NCI-H345 treated with DMSO at 0.1 percent for 48 hours (cell line): Measurements from ENCODE around the gene PLCH1.

ENCODE experiments used
- DNase-seq: peaks from one replicate; lab custom pipeline; 2025; ENCODE audit not compliant: unreplicated experiment; lab: John Stamatoyannopoulos, UW

The PLCH1 gene

DNA sequence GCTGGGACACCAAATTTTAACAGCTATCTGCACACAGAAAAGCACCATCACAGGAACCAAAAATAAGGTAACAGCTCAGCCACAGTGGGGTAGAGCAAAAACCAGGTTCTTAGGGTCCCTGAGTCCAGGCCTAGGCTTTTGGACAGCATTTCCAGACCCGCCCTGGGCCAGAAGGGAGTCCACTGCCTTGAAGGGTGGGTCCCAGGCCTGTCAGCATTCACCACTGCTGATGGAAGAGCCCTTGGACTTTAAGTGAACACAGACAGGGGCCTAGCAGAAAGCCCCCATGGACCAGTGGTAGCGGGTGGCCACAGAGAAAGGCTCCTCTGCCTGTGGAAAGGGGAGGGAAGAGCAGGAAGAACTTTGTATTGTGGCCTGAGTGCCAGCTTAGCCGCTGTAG lies 56.4 kb downstream of the PLCH1 start:
- no peak for DNase-seq

DNA sequence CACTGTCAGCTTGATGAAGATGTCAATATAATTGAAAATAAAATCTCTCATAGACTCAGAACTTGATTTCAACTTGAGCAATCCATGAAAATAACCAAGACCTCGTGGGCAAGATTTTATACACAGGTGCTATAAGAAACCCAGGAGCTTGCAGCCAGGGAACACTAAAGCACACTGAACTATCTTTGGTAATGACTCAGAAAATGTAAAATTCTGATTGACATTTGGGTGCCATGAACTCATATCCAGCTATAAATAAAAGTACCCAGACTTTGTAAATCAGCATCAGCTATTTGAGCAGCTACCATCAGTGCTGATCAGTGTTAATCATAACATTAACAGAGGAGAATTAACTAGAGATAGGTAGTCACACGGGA lies 61.5 kb downstream of the PLCH1 start:
- DNase-seq = no peak

DNA sequence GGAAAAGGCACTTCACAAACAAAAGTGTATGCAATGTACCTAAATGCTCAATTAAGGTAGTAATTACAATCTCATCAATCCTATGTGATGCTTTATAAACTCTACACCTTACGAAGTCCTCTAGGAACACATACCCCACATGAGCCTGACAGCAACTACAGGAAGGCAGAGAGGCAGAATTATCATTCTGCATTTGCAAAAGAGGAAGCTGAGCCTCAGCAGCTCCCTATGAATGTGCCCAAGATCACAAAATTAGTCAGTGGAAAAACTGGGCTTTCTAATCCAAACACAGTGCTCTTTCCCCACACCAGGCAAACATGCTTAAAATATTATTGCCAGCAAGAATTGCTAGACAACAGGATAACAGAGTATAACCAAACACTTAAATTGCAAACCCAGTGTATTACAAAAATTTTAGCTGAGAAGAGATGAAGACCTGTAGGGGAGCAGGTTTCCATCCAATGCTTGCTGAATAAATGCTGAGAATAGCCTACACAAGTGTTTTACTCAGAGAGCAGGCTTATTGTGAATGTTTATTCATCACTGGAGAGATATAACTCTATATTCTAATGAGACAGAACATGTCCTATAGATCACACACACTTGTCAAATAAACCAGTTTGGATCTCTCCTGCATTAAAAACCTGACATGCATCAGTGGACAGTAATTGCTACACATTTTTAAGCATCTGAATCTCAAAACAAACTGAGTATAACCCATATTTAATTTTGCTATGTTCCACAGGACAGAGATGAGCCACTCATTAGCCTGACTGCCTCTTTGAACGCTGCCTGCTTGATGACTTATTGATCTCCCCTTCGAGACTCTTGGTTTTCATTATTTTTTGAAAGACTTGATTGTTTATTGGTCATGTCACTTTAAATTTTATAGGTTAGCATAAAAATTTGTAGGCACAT lies 62.2 kb downstream of the PLCH1 start:
- DNase-seq = no peak

DNA sequence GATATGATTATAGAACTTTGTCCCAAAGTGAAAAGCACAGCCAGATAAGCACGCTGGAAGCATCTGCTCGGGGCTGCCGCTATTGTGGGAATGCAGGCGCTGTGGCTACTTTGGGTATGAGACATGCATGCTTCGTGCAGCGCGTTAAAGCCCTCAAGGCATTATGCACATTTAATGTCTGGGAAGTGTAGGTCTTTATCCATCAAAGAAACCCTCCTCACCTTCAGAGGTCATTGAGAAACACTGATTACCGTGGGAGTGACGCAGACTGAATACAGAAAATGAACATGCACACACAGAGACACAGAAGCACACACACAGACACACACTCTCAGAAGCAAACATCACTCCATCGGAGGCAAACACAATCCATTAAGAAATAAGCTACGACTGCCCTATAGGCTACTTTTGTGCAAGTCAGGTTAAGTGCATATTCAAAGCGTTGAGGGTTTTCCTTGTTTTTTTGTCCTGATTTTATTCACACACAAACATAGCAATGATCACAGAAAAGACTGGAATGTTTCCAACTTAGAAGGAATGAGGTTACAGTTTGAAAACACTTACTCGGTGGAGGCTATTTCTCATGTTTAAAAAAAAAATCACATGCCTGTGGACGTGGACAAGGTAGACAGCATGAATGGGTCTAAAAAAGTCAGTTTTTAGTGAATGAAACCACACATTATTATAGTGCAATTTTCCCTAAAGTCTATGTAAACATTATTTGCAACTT lies 68.5 kb downstream of the PLCH1 start:
- no peak for DNase-seq

DNA sequence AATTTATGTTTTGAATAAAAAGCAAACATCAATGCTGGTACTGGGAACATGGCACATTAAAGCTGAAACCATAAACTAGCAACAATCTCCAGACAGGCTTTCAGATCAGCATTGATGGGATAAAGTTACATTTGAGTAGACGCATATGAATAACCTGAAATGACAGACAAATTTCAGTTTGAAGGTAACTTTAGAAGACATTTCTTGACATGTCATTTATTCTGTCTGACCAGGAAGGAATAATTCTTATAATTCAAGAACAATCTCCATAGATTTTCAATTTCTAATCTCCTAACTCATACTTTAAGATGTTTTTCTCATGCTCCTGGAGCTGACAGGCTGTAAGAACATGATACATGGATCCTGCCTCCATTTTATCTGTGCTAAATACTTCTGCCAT lies 69.8 kb downstream of the PLCH1 start:
- no peak for DNase-seq

DNA sequence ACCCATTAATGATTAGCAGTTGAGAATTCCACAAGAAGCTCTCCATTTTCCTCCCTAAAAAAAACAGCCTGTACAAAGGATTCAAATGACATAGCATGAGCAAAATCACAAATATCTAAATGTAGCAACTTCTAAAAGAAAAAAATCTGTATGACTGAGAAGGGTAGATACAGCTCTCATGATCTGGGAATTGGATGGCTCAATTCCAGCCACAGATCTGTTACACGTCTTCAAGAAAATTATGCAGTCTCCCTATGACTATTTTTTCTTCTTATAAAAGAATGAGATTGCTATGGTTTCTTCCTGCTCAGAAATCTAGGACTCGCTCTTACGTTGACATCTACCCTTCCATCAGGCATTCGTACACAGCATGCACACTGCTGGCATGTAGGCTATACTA lies 71.5 kb downstream of the PLCH1 start:
- DNase-seq = no peak

DNA sequence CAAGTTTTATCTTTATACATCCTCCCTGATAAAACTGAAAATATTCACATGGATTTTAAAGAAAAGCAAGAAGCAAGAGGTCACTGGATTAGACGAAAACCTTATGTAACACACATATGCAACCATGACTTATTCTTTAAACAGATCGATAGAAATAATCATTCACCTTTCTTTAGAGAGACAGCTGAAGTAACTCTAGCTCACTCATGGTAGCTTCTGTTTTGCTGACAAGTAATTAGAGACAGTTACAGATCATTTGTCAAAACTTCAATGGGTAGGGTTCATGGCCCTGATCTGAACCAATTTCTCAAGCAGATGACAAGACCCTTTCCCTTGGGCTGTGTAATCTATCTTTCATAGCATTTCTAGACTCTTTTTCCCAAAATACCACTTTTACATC lies 74.5 kb downstream of the PLCH1 start:
- no peak for DNase-seq

DNA sequence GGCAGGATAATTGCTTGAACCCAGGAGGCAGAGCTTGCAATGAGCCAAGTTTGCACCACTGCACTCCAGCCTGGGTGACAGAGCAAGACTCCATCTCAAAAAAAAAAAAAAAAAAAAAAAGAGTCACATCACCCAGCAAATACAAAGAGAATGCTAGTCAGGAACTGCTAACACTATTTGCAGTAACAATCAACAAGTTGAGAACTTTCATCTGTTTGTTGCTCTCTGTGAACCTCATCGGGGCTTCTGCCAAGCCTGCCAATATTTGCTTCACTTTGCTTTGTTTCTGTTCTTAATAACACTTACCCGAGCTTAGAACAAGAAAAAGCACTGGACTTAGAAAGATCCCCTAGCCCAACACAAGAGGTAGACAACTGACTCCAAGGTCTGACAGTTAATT lies 76.9 kb downstream of the PLCH1 start:
- DNase-seq = no peak

DNA sequence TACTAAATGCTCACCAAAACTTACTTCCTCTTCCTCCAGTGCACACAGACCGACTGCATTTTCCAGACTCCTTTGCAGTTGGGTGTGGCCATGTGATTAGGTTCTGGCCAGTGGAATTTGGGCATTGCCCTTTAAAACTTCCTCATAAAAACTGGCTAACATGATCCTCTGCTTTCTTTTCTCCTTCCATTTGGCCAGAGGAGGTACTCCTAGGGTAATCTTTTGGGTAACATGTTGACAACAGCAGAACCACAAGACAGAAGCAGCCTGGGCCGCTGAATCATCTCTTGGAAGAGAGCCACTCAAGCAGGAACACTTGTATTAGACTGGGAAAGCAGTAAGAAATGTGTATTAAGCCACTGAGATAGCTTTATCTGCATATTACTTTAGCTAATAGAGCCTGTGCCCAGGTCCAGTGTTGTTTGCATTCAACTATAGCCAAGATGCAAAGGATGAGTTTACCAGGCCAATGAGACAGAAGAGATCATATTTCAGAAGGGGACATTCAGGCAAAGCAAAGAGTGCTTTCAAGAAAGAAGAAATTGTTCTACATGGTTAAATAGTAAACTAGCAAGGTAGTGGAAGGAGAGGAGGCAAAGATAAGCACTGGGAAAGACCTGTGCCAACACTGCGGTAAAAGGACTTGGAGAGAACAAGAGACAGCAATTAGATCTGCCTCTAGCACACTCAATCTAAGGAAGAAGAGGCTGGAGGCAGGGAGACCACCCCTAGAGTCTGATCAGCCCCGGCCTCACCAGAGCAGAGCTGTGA lies 79.8 kb downstream of the PLCH1 start:
- DNase-seq = no peak

DNA sequence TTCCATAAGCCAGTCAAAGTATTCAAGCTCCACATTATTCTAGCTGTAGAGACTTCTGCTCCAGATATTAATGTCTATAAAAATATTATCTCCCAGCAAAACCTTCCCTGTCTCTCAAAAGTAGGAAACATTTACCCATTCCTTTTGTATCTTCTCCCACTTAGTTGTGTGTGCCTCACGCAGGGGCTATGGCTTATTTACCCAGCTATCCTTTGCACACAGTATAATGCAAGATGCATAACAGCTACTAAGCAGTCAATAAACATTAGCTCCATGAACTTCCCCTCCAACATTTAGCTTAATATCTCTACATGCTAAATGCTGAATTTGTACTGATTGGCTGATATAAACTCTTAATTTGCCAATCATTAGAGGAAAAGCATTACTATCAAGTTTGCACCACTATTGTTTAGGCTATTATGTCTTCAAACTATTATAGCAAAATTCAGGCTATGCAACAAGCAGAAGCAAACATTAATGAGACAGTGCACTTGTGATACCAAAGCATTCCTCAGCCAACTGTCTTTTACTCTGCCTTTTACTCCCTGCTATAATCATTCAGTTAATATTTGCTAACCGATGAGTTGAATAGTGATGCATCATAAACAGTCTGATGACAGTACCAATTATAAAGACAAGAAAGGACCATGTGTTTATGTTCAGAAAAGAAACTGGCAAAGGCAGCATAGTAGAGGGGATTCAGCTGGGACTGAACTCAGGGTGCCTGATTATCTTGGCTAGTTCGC lies 81.2 kb downstream of the PLCH1 start:
- DNase-seq = no peak

DNA sequence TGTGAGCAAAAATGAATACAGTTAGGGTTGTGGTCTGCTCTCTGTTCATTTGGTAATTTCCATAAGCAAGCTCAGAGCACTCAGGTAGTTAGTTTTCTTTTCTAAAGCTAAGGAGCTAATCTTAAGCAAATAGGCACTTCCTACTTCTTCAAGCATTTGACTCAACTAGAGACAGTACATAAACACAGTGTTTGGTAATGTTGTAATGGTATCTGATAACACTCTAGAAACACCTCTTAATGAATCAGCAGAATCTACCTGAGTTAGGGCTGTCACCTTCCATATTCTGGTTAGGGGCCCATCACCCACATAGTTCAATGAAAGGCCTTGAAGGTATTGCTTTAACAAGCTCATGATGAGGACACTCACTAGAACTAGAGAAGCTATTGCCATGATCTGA lies 83.1 kb downstream of the PLCH1 start:
- DNase-seq = no peak

DNA sequence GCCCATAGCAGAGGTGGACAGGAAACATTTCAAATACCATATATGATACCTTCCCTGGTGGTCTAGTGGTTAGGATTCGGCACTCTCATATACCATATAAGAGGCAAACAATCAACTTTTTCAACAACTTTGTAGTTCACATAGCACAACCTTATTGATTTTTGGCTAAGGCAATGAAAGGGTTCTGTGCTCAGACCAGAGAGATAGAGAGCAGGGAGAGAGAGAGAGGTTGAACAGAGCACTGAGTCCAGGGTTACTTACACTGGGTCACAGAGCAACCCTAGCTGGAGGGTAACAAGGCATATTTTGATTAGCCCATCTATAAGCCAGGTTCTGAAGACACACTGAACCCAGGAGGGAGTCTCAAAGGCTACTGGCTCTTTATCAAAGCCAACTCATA lies 83.8 kb downstream of the PLCH1 start:
- DNase-seq = no peak

DNA sequence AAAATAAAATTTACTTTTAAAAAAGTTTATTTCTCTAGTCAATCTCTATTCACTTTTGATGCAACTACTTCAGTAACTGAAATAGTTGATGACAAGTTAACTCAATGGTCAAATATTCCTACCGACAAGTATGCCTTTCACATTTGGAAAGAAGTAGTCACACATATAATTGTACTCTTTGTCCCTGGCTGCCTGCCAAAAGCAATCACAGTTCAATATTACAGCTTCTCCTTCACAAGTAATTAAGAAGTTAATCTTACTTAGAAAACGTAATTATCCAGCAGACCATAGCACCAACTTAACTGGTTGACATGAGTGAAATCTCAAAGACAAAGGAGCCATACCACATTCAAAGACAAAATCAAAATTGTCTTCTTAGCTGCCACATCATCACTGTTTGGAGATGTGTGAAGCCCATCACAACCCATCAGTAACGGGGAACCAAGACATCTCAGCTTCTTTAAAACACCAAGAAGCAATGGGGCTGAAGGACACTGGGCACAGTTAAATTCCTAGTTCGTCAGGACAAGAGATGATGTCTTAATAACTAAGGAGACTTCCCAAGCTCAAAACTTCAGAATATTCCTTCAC lies 86.1 kb downstream of the PLCH1 start:
- DNase-seq = no peak

DNA sequence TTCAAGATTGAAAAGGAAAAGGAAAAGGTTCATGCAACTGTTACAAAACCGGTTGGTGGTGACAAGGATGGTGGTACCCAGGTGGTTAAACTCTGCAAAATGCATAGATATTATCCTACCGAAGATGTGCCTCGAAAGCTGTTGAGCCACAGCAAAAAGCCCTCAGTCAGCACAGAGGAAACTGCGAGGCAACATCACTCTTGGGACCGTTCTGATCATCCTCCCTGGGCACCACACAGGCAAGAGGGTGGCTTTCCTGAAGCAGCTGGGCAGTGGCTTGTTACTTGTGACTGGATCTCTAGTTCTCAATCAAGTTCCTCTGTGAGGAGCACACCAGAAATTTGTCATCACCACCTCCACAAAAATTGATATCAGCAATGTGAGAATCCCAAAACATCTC lies 86.9 kb downstream of the PLCH1 start:
- DNase-seq = no peak

DNA sequence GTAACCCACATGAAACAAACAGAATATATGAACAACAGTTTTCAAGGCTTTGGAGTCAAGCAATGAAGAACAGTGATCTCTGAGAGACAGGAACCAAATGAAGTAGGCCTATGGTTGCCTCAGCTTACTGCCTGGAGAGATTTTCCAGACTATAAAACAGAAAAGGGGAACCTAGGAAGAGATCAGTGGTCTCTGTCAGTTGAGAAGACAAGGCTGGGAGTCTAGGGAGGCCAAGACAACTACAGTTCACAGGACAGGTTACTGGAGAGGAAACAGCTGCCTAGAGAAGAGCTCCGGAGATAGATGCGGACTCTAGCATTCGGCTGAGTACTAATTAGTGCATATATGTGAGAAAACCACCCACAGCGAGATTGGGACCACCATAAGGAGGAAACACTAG lies 87.7 kb downstream of the PLCH1 start:
- no peak for DNase-seq

DNA sequence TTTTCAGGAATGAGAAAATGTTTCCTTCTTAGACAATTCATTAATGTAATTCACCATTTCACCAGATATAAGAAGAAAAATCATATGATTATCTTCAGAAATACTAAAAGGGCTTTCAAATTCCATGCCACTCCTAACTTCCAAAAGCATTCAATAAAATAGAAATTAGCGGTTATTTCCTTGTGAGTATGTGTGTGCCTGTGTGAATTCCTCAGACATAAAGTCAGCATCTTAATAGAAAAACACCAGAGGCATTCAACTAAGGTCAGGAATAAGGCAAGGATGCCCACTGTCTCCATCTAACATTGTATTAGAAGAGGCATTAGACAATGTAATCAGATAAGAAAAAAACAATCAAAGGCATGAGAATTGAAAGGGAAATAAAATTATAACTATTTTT lies 88.4 kb downstream of the PLCH1 start:
- no peak for DNase-seq

DNA sequence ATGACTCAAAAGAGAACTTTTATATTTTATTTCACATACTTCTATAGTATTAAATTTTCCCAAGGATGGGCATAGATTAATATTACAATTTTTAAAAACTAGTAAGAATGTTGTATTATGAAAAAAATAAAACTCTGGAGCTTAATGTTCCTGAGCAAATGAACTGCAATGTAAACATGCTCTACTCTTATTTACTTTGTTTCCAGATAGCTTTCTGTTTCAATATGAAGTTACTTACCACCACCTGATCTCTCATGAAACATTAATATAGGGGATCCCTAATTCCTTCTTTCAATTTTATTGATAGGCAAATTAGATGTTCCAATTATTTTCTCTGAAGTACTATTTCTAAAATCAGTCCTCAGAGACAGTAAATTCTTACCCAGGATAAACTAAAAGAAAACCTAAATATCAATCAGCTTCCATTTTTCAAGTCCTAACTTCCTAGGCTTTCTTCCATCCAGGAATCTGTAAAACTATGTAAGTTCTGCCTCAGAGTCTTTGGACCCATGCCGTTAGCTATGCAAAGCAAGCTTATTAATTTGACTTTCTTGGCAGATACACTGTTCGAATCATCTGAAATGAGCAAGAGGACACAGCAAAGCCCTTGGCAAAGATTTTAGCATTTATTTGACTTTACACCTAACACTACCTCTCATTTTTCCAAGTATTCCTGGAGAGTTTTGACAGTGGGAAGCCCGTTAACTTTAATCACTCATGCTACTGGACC lies 93.2 kb downstream of the PLCH1 start:
- no peak for DNase-seq

DNA sequence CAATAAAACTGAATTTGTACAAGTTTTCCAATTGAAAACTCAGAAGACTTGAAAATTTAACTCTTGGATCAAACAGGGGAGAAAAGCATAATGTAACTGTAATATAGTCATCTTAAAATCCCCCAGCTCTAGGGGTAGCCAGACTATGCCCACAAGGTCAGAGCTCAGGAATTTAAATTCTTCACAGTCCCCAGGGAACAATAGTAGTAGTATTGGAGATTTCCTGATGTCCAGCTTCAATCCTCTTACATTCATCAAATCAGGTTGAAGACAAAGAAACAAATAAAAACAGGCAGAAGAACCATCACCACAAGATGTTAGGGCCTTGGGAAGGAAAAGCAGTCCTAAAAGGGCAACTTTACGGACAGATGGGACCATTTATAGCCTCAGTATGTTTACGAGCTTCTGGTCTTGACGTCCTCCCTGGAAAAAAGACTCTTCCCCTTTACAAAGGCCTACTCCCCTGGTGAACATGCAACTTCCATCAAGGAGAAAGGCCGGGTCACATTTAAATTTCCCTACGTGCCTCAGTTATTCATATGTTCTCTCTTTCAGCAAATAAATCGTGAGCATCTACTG lies 96.8 kb downstream of the PLCH1 start:
- no peak for DNase-seq

DNA sequence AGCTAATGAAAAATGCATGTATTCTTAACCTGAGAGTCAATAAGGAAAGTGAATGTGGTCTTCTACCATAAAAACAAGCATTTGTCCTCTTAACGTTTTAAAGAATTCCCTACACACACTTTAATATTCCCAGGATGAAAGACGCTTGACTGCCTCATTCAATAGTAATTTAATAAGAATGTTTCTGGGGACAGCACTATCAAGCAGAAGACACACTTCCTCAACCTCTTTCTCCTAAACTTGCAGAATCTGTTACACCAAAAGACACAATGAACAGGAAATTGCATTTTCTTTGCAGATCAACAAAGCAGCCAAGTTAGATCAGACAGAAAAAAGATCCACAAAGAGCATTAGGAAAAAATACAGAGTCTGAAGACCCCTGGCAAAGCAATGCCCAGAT lies 97.7 kb downstream of the PLCH1 start:
- no peak for DNase-seq

DNA sequence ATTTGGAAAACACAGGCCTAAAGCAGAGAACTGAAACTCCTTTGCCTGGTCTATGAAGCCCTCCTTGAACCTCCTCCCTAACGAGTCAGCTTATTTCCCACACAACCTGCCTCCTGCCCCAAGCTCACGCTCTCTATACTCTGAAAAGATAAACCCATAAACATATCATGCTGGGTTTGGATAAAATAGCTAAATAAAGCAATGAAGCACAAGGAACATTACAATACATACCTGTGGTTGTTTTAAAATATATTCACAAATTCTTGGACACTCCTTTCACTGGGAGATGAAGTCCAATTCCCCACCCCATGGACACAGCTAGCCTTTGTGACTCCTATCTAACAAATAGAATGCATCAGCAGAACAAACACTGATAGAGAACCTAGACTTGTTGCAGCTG lies 98.2 kb downstream of the PLCH1 start:
- DNase-seq = no peak
